NCI-H524 treated with DMSO at 0.1 percent for 48 hours (cell line): ENCODE results near the gene MAML2.
"Not testable (repeated sequence)": the region's sequence is repeated elsewhere in the genome, so short reads cannot be mapped to it uniquely, and the experiment has no call there.

Experiments
- DNase-seq: peaks from one replicate; lab custom pipeline; 2025; lab: John Stamatoyannopoulos, UW

MAML2 gene

DNA sequence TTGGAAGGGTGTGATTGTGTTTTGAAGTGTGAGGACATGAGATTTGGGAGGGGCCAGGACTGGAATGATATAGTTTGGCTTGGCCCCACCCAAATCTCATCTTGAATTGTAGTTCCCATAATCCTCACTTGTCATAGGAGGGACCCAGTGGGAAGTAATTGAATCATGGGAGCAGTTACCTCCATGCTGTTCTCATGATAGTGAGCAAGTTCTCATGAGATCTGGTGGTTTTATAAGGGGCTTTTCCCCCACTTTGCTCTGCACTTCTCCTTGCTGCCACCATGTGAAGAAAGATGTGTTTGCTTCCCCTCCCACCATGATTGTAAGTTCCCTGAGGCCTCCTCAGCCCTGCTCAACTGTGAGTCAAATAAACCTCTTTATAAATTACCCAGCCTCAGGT lies 71.6 kb downstream of the MAML2 start:
- DNase-seq = not testable (repeated sequence)

DNA sequence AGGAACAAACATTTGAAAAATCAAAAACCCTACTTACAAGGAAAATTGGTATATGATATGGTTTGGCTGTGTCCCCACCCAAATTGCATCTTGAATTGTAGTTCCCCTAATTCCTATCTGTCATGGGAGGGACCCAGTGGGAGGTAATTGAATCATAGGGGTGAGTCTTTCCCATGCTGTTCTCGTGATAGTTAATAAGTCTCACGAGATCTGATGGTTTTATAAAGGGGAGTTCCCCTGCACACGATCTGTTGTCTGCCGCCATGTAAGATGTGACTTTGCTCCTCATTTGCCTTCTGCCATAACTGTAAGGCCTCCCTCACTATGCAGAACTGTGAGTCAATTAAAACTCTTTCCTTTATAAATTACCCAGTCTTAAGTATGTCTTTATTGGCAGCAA lies 74.5 kb downstream of the MAML2 start:
- DNase-seq = not testable (repeated sequence)

GRCh38 chr11:96267496-96268032 lies 75.4 kb downstream of the MAML2 start:
- no peak for DNase-seq

GRCh38 chr11:96267001-96267495 lies 75.9 kb downstream of the MAML2 start:
- DNase-seq = no peak

DNA sequence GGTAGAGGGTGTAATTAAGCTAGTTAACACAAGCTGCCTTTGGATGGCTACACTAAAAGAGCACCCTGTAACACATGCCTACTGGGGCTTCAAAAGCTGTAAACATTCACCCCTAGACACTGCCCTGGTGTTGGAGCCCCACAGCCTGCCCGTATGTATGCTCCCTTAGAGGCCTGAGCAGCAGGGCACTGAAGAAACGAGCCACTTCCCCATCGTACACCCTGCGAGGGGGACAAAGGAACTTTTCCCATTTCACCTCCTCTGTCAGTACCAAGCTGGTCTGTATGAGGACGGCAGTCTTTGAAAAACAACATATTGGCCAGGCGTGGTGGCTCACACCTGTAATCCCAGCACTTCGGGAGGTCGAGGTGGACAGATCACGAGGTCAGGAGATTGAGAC lies 77.0 kb downstream of the MAML2 start:
- DNase-seq = no peak

DNA sequence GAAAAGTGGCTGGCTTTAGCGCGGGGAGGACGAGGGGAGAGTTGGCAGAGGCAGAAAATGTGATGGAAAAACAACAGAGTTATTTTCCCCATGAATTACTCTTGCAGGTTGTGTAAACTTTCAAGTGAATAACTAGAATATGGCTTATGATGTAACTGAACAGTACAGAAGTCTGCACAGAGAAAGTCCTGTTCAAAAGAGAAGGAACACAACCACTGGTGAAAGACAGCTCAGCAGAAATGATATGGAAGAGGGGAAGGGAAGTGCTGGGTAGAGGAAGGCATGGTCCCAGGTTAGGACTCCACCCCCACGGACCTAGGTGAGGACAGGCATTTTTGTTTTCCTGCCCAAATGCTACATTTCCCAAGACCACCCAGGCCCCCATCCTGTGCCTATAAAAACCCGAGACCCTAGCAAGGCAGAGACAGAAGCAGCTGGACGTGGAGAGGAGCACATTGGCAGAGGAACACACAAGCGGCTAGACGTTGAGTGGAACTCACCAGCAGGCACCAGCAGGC lies 77.7 kb downstream of the MAML2 start:
- DNase-seq = no peak

- no peak for DNase-seq
Measured at GRCh38 chr11:96264364-96264763, 78.6 kb downstream of the MAML2 start.

- no peak for DNase-seq
Measured at GRCh38 chr11:96263238-96263763, 79.7 kb downstream of the MAML2 start.

- DNase-seq = no peak
Measured at GRCh38 chr11:96260532-96260931, 82.5 kb downstream of the MAML2 start.

DNA sequence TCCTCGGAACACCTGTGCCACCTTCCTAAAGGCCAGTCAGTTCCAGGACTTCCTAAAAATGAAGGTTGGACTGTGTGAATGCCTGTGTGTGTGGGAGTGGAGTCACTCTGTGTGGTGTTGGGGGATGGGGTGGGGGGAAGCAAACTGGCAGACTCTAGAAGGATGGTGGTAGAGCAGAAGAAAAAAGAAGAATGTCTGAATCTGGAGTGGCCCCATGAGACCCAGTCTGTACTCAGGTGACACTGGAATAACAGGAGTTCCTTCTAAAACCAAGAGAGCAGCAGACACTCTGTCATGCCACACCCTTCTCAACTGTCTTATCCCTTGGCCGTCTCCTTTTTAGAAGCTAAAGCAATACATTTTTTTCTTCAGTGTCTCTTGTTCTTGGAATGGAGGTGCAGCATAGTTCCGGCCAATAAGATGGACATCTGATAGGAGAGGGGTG lies 82.9 kb downstream of the MAML2 start:
- DNase-seq = no peak

DNA sequence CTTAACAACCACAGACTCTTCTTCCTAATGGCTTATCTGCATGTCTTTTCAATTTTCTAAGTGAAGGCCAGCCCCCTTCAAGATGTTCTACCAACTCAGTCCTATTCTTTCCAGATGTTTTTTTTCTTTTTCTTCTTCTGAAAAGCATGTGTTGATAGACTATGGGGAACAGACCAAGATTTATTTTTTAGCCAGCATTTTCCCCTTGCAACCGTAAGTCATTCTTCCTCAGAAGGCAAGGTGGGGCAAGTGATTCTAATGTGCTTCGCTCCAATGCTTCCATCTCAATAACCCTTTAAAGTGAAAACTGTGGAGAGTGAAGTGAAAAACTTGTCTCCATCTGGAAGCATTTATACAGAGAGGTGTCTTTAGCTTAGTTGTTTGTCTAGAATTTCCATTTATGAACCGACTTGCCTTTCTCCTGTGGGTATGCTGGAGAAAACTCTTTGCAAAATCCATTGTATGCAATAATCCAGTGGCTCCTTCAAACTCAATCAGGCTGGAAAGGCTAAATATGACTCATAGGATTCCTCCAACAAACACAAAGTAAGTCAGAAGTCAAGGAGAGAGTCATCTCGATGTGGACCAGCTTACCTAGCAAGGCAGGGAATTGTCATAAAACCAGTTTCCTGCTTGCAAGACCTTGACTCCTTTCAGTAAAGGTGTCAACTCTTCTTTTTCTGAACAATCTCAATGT lies 83.7 kb downstream of the MAML2 start:
- DNase-seq = no peak

- no peak for DNase-seq
Measured at GRCh38 chr11:96257972-96258934, 84.7 kb downstream of the MAML2 start.

GRCh38 chr11:96257036-96257435 lies 86.0 kb downstream of the MAML2 start:
- DNase-seq = no peak

- no peak for DNase-seq
Measured at GRCh38 chr11:96256215-96257011, 86.6 kb downstream of the MAML2 start.

DNA sequence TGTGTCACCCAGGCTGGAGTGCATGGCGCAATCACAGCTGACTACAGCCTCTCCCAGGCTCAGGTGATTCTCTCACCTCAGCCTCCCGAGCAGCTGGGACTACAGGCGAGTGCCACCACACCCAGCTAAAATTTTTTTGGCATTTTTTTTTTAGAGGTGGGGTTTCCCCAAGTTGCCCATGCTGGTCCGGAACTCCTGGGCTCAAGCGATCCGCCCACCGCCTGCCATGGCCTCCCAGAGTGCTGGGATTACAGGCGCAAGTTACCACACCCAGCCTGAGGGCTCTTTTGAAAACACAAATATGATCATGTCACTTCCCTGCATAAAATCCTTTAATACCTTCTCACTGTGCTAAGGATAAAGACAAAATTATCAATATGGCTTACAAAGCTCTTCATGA lies 88.1 kb downstream of the MAML2 start:
- no peak for DNase-seq

- DNase-seq = no peak
Measured at GRCh38 chr11:96254087-96254486, 88.9 kb downstream of the MAML2 start.

DNA sequence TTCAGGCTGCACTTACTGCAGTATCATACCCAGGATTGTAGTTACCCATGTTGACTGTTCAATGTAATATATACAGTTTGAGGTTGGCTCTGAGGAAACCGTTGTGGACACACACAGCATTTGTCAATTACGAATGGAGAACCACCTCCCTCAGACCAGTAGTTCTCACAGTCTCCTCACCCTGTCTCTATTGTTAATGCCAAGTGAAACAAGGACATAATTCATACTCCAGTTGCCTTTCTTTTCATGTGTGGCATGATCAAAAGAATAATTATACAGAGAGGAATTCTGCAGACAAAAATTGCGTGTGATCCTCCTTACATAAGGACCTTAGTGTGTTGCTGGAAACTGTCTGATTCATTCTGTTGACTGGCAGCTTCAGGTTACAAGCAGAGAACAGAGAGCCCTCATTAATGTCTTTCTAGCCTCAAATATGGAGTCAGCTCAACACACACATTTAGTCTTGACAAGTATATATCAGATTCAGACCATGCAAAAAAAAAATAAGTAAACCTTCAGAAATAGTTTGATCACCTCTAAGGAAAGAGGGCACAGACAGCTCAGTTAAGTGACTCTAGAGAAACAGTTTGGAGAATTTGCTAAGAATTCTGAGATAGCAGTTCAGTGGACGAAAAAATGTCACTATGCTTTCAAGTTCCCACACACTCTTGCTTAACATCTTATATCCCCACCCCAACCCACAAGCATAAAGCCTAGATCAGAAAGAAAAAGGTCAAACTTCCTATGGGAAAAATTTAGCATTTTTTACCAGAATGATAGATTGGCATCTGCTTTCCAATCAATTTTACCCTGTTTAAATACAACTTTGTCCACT lies 96.1 kb downstream of the MAML2 start:
- DNase-seq = no peak

- DNase-seq = peak; percentile 75
Measured at GRCh38 chr11:96242971-96243647, 99.9 kb downstream of the MAML2 start.

DNA sequence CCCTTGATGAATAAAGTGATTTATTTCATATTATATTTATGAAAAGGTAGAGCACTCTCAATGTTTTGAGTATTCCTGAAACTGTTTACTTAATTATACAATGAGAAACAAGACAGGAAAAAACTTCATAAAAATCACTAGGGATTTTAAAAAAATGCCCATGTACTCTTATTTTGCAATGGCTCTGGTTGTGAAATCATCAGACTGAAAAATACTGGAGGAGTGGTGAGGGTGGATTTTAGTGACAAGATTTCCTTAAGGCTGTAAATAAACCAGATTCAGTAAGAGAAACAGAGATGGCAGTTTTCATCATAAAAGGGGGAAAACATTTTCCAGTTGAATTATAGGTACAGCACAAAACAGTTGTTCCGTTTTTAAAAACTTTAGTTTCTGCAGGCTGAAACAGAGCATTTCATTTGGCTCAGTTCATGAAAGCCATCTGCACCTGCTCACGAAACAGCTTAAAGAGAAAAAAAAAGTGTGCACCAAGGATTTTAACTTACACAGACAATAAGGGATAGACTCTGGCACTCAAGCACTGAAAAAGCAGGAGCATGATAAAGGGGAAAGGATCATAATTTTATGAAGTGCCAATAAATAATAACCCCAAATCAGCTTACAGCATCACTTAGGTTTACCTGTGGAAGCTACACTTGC lies 100.7 kb downstream of the MAML2 start:
- no peak for DNase-seq
